HS-27A (cell line): ENCODE data around the gene ITGB1BP1.

Experiments
- DNase-seq: peaks from one replicate; pipeline ENCODE4 v3.0.0-alpha.2; 2012; ENCODE audit warnings: low read depth, missing footprints

Gene ITGB1BP1

DNA sequence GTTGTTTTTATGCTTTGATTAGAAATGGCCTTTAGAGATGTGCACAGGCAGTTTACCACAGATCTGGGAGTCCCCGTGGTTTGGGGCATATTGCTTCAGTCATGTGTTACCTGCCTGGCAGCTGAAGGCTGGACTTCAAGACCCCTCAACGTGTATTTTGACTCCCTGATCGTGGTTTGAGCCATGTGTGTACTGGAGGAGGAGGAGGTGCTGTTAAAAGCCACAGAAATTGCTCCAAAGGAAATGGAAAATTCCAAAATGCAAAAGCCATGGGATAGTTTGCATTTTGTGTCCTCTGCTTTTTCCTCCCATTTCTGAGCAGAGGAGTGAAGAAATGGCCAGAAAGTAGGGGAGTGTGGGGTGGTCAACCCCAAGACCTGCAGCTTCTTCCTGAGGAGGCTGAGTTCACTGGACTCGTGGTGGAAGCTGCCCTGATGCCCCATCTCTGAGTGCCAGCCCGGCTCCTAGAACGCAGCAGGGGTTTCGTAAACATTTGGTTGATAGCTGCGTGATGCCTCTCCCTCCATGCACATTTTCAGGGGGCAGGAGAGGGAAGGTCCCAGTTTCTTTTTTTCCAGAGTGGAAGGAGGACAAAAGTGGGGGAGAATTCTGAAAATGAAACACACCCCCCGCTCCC, 45.7 kb downstream of the ITGB1BP1 start:
- no peak for DNase-seq

DNA sequence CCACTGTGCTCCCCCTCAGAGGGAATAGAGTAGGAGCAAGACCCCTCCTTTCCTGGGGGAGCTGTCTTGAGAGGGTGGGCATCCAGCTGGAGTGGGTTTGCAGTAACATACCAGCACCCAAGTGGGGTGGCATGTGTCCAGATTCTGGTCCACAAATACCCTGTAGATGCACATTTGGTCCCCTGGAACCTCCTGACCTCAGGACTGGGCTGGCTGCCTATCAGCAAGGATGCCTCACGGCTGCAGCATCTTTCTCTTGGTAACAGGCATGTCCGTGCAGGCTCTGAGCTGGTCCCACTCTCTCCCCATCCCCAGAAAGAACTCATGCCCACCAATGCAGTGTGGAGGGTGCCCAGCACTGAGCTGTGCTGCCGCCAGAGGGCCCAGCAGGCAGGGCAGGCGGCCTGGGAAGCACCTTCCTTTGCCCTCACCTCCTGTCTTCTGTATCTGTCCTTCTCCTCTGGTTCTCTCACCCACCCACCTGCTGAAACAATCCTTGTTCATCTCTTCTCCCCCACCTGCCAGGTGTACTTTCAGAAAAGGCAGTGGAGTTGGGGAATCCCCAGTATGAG, 47.4 kb downstream of the ITGB1BP1 start:
- DNase-seq: no peak

GRCh38 chr2:9374071-9374730, 49.1 kb downstream of the ITGB1BP1 start:
- DNase-seq: no peak

GRCh38 chr2:9373476-9373875, 49.9 kb downstream of the ITGB1BP1 start:
- no peak for DNase-seq

- DNase-seq: no peak
Observed at GRCh38 chr2:9373047-9373446, 50.3 kb downstream of the ITGB1BP1 start.

DNA sequence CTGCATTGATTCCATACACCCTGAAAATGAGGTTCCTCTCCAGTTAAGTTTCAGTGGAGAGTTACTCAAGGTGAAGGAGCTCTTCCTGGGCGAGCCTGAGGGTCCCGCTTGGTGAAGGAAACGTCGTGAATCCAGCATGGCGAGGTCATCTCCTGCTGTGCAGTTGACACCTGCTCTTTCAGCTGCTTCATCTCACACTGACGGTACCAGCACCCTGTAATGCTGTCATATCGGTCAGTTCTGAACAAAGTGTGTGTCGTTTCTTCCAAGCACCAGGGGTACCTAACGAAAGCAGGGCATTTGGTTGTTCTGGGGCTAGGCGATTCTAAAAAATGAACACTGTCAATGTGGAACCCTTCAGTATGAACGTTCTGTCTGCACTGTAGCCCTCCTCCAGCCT, 52.6 kb downstream of the ITGB1BP1 start:
- no peak for DNase-seq

GRCh38 chr2:9366026-9366425, 57.3 kb downstream of the ITGB1BP1 start:
- DNase-seq: no peak

DNA sequence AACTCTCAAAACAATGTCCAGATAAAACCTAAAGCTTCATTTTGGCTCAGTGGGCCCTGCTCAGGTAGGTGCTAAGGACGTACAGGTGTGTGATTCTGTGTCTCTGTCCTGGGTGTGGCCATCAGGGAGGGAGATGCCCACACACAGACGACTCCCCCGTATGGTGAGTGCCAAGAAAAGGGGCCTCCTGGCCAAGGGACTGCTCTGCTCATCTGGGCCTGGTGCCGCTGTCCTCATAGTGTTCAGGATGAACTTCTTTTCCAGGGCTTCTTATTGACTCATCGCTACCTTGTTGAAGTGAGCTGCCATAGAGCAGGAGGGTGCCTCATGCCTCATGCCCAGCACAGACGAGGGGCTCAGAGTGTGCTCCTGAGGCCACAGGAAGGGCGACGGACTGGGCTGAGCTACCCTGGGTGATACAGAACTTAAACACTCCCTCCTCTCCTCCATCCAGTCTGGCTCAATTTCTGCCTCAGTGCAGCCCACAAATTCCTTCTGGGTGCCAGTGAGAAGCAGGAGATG, 57.8 kb downstream of the ITGB1BP1 start:
- DNase-seq: no peak

DNA sequence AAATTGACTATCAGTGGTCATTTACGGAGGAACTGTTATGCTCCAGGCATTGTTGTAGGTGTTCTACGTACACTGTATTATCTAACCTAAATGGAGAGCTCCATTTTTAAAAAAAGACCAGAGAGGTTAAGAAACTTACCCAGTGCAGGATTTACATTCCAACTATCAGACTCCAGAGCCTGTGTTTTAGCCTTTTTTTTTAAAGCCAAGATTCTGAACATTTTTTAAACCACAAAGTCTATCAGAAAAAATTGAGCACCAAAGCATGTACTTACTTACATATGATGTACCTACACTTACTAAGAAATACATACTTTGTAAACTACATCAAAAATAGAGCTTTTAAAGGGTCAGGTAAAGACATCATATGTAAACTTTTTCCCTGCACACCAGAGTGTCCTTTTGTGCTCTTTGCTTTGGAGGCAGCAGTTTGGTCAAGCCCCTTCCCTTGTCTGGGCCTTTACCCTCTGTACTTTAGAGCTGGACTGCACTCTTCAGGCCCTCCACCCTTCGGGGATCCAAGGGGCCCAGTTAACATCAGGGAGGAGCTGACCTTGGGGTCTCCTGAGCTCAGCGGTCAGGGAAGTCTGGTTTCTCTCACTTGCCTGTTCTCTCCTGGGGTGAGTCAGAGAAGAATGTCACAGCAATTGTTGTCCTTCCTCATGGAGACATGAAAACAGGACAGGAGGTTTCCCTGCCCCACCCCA, 58.4 kb downstream of the ITGB1BP1 start:
- DNase-seq: no peak

DNA sequence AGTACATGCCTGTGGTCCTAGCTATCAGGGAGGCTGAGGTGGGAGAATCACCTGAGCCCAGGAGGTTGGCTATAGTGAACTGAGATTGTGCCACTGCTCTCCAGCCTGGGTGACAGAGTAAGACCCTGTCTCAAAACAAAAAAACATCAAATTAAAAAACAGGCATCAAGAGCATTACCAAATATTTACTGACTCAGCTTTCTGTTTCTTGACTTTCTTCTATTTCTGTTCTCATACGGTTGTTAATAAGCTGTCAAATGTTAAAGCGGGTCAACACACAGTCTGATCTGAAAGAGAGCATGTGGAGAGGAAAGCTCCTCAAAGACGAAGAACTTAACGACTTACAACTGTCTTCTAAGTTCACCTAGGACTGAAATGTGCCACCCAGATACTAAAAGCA, 59.0 kb downstream of the ITGB1BP1 start:
- DNase-seq: no peak

DNA sequence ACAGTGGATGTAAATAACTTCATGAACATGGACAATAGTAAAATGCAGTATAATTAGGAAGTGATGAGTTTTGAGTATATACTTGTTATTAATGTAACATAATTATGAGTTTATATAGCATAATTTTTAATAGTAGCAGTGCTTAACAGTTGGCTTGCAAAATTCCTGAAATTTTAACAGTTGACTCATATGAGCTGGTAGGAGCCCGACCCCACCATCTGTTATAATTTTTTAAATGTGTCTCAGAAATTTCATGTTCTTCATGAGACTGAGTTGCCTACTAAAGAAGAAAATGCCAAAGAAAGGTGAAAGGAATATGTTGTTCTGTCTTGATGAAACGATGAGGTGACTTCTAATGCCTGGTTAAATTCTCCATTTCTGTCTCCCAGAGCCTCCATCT, 62.6 kb downstream of the ITGB1BP1 start:
- DNase-seq: no peak

GRCh38 chr2:9360110-9360509, 63.2 kb downstream of the ITGB1BP1 start:
- no peak for DNase-seq

- no peak for DNase-seq
Observed at GRCh38 chr2:9359463-9359862, 63.9 kb downstream of the ITGB1BP1 start.

DNA sequence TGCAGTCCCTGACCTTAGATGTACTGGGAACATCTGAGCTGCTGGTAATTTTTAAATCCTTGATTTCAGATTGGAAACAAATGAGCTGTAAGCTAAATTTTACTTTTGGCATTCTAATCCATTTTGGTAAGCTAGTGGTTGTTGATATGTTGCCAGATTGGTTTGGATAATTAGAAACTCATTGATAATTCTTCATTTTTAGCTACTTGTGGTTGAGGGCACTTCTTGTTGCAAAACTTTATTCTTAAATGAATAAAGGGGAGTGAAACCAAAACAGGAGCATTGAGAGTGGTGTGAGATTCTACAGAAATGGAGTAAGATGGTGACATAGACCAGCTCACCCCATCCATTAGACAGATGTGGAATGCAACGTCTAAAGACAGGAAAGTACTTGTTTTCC, 64.5 kb downstream of the ITGB1BP1 start:
- no peak for DNase-seq

GRCh38 chr2:9356261-9356660, 67.1 kb downstream of the ITGB1BP1 start:
- no peak for DNase-seq

DNA sequence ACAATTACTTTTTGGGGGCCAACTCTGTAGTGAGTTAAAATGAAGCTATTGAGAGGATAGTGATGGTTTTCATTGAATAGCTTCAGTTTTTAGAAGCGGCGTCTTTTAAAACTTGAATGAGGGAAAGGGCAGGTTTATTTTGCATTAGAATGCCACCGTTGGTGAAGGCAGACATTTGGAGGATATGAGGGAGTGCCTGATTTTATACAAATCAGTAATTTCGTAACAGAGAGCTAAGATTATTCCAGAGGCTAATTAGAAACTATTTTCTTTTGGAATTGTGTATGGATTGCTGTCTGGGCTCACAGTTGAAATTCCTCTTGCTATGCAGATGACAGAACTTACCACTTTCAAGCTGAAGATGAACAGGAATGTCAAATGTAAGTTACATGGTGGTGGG, 67.6 kb downstream of the ITGB1BP1 start:
- no peak for DNase-seq

DNA sequence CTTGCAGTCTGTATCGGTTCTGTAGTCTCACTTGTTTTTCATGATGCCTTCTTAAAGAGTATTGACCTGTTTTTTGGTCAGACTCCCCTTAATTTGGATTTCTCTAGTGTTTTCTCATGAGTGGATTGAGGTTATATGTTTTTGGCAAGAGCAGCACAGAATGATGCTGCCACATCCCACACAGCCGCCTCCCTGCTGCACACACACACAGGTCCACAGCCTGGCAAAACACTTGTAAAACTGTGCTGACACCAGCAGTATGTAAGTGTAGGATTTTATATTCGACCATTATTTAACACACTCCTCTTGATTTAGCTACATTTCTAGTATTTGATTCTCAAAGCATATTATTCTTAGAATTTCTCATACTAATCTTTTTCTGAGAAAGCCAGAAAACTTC, 68.1 kb downstream of the ITGB1BP1 start:
- no peak for DNase-seq

GRCh38 chr2:9354318-9354717, 69.0 kb downstream of the ITGB1BP1 start:
- DNase-seq: no peak
